Activated naive CD4-positive, alpha-beta T cell treated with anti-CD3 and anti-CD28 coated beads, Interleukin-2, amount 10 ng/mL, durations not matched to agents 7 days and 5 days (primary cell): ENCODE measurements around the gene NFAM1.
A peak's percentile ranks its signal among the peaks of the same experiment; 100 is the strongest.

Experiments used
- CTCF ChIA-PET: fragments of 350-600 bp; sonication (Branson Sonifier 250); formaldehyde crosslinking; loops from one replicate; lab custom pipeline; 2021; ENCODE audit warnings: antibody characterized with exemption; lab: Charles Lee
- DNase-seq: peaks from one replicate; pipeline ENCODE4 v3.0.0-alpha.2; 2020
- H3K27ac Mint-ChIP-seq: one replicate; pipeline ENCODE4 v1.8.0; 2021; ENCODE audit warnings: mild to moderate bottlenecking, moderate library complexity, mixed read lengths
- H3K27me3 Mint-ChIP-seq: one replicate; pipeline ENCODE4 v1.8.0; 2021; ENCODE audit warnings: mild to moderate bottlenecking, mixed read lengths
- H3K36me3 Mint-ChIP-seq: one replicate; pipeline ENCODE4 v1.8.0; 2021; ENCODE audit warnings: mixed read lengths
- H3K4me1 Mint-ChIP-seq: one replicate; pipeline ENCODE4 v1.8.0; 2021; ENCODE audit warnings: mixed read lengths
- H3K4me3 Mint-ChIP-seq: one replicate; pipeline ENCODE4 v1.8.0; 2021; ENCODE audit warnings: mild to moderate bottlenecking, moderate library complexity, mixed read lengths
- H3K9me3 Mint-ChIP-seq: one replicate; pipeline ENCODE4 v1.8.0; 2021; ENCODE audit warnings: mixed read lengths

The NFAM1 gene

GRCh38 chr22:42450862-42451261 lies 18.7 kb upstream of the NFAM1 start:
- Mint-ChIP-seq H3K4me1 (no peaks in the 10 kb centered on the region), H3K4me3 (no peak overlapping the region), H3K27me3 (peaks cover 40% of the 10 kb centered on the region), H3K9me3 (no peaks in the 10 kb centered on the region), H3K27ac (no peak overlapping the region), H3K36me3 (no peaks in the 10 kb centered on the region)
- DNase-seq = no peak
- CTCF ChIA-PET = no interaction called here

- CTCF ChIA-PET = interaction anchor here (0.7 kb wide), 1 partner anchor 142 kb away, joined by 3 read pairs; no protein-coding TSS in a partner anchor
- Mint-ChIP-seq H3K27ac (no peak overlapping the region), H3K4me3 (no peak overlapping the region), H3K4me1 (peaks cover 22% of the 10 kb centered on the region), H3K27me3 (peaks cover 48% of the 10 kb centered on the region), H3K36me3 (no peaks in the 10 kb centered on the region), H3K9me3 (no peaks in the 10 kb centered on the region)
- no peak for DNase-seq
Measured at GRCh38 chr22:42446151-42446550, 13.9 kb upstream of the NFAM1 start.

- H3K36me3 Mint-ChIP-seq = no peaks in the 10 kb centered on the region
- H3K27ac Mint-ChIP-seq = peak overlapping the region; percentile 90
- peaks cover 45% of the 10 kb centered on the region for H3K27me3 Mint-ChIP-seq
- H3K4me1 Mint-ChIP-seq = peaks cover 30% of the 10 kb centered on the region
- DNase-seq = peak; percentile 90
- CTCF ChIA-PET = interaction anchor here (0.7 to 2.1 kb wide), 27 partner anchors 8 to 519 kb away, joined by 3 to 14 read pairs (median 4); partner anchors contain the start of genes NDUFA6 and POLDIP3
- no peaks in the 10 kb centered on the region for H3K9me3 Mint-ChIP-seq
- H3K4me3 Mint-ChIP-seq = peak overlapping the region; percentile 63
Measured at GRCh38 chr22:42444077-42444904, 12.1 kb upstream of the NFAM1 start.

GRCh38 chr22:42443240-42444076 lies 11.3 kb upstream of the NFAM1 start:
- CTCF ChIA-PET = interaction anchor here (0.7 to 2.1 kb wide), 19 partner anchors 7 to 518 kb away, joined by 3 to 14 read pairs (median 4); partner anchors contain the start of genes NDUFA6 and POLDIP3
- peaks cover 38% of the 10 kb centered on the region for H3K27me3 Mint-ChIP-seq
- peaks cover 35% of the 10 kb centered on the region for H3K4me1 Mint-ChIP-seq
- no peak for DNase-seq
- H3K4me3 Mint-ChIP-seq = peak overlapping the region; percentile 30
- H3K27ac Mint-ChIP-seq = peak overlapping the region; percentile 67
- H3K36me3 Mint-ChIP-seq = no peaks in the 10 kb centered on the region
- no peaks in the 10 kb centered on the region for H3K9me3 Mint-ChIP-seq

- no peak overlapping the region for H3K4me3 Mint-ChIP-seq
- CTCF ChIA-PET = interaction anchor here (0.6 to 2.1 kb wide), 4 partner anchors 14 to 502 kb away, joined by 3 to 7 read pairs (median 4); no protein-coding TSS in a partner anchor
- no peaks in the 10 kb centered on the region for H3K9me3 Mint-ChIP-seq
- DNase-seq = no peak
- peaks cover 38% of the 10 kb centered on the region for H3K27me3 Mint-ChIP-seq
- peaks cover 41% of the 10 kb centered on the region for H3K4me1 Mint-ChIP-seq
- H3K36me3 Mint-ChIP-seq = no peaks in the 10 kb centered on the region
- no peak overlapping the region for H3K27ac Mint-ChIP-seq
Measured at GRCh38 chr22:42442748-42443147, 10.5 kb upstream of the NFAM1 start.

- Mint-ChIP-seq H3K4me3 (no peak overlapping the region), H3K36me3 (no peaks in the 10 kb centered on the region), H3K27me3 (peaks cover 43% of the 10 kb centered on the region), H3K9me3 (no peaks in the 10 kb centered on the region), H3K4me1 (peaks cover 54% of the 10 kb centered on the region), H3K27ac (no peak overlapping the region)
- no peak for DNase-seq
- CTCF ChIA-PET = interaction anchor here (1.4 kb wide), 1 partner anchor 474 kb away, joined by 3 read pairs; no protein-coding TSS in a partner anchor
Measured at GRCh38 chr22:42440728-42441127, 8.5 kb upstream of the NFAM1 start.

- no peak overlapping the region for H3K27ac Mint-ChIP-seq
- H3K36me3 Mint-ChIP-seq = no peaks in the 10 kb centered on the region
- H3K27me3 Mint-ChIP-seq = peaks cover 47% of the 10 kb centered on the region
- CTCF ChIA-PET = interaction anchor here (1.4 to 2.5 kb wide), 3 partner anchors 270 to 474 kb away, joined by 3 to 16 read pairs (median 9); partner anchors contain the start of gene NDUFA6
- DNase-seq = no peak
- H3K4me1 Mint-ChIP-seq = peaks cover 49% of the 10 kb centered on the region
- H3K4me3 Mint-ChIP-seq = peak overlapping the region; percentile 28
- no peaks in the 10 kb centered on the region for H3K9me3 Mint-ChIP-seq
Measured at GRCh38 chr22:42439821-42440674, 7.8 kb upstream of the NFAM1 start.

GRCh38 chr22:42439021-42439567 lies 6.9 kb upstream of the NFAM1 start:
- Mint-ChIP-seq H3K9me3 (no peaks in the 10 kb centered on the region), H3K27me3 (peaks cover 51% of the 10 kb centered on the region), H3K27ac (no peak overlapping the region), H3K4me3 (no peak overlapping the region), H3K4me1 (peaks cover 39% of the 10 kb centered on the region), H3K36me3 (no peaks in the 10 kb centered on the region)
- CTCF ChIA-PET = interaction anchor here (0.9 to 2.5 kb wide), 4 partner anchors 161 to 471 kb away, joined by 3 to 16 read pairs (median 8); partner anchors contain the start of gene NDUFA6
- DNase-seq = no peak

GRCh38 chr22:42438293-42438650 lies 6.1 kb upstream of the NFAM1 start:
- H3K9me3 Mint-ChIP-seq = no peaks in the 10 kb centered on the region
- no peak overlapping the region for H3K27ac Mint-ChIP-seq
- CTCF ChIA-PET = interaction anchor here (0.5 to 2.5 kb wide), 10 partner anchors 35 to 474 kb away, joined by 3 to 16 read pairs (median 4); partner anchors contain the start of genes NDUFA6 and SMDT1
- peak overlapping the region; percentile 72 for H3K4me3 Mint-ChIP-seq
- peaks cover 60% of the 10 kb centered on the region for H3K27me3 Mint-ChIP-seq
- H3K36me3 Mint-ChIP-seq = no peaks in the 10 kb centered on the region
- H3K4me1 Mint-ChIP-seq = peaks cover 33% of the 10 kb centered on the region
- DNase-seq = no peak

GRCh38 chr22:42437488-42438292 lies 5.5 kb upstream of the NFAM1 start:
- CTCF ChIA-PET = interaction anchor here (0.5 to 2.5 kb wide), 10 partner anchors 36 to 473 kb away, joined by 3 to 16 read pairs (median 4); partner anchors contain the start of genes NDUFA6 and SMDT1
- H3K4me1 Mint-ChIP-seq = peaks cover 33% of the 10 kb centered on the region
- peak overlapping the region; percentile 72 for H3K4me3 Mint-ChIP-seq
- H3K27ac Mint-ChIP-seq = peak overlapping the region; percentile 42
- H3K9me3 Mint-ChIP-seq = no peaks in the 10 kb centered on the region
- peak; percentile 89 for DNase-seq
- peaks cover 65% of the 10 kb centered on the region for H3K27me3 Mint-ChIP-seq
- H3K36me3 Mint-ChIP-seq = no peaks in the 10 kb centered on the region

GRCh38 chr22:42436404-42436803 lies 4.2 kb upstream of the NFAM1 start:
- Mint-ChIP-seq H3K4me1 (peaks cover 33% of the 10 kb centered on the region), H3K36me3 (no peaks in the 10 kb centered on the region), H3K4me3 (no peak overlapping the region), H3K27me3 (peaks cover 78% of the 10 kb centered on the region), H3K27ac (no peak overlapping the region), H3K9me3 (no peaks in the 10 kb centered on the region)
- CTCF ChIA-PET = interaction anchor here (0.9 to 2.1 kb wide), 7 partner anchors 8 to 468 kb away, joined by 3 to 10 read pairs (median 4); partner anchors contain the start of gene NDUFA6
- no peak for DNase-seq

GRCh38 chr22:42434748-42435425 lies 2.7 kb upstream of the NFAM1 start:
- H3K4me1 Mint-ChIP-seq = peaks cover 30% of the 10 kb centered on the region
- H3K27ac Mint-ChIP-seq = no peak overlapping the region
- H3K4me3 Mint-ChIP-seq = no peak overlapping the region
- no peaks in the 10 kb centered on the region for H3K36me3 Mint-ChIP-seq
- no peak for DNase-seq
- CTCF ChIA-PET = interaction anchor here (0.7 to 1.2 kb wide), 3 partner anchors 9 to 466 kb away, joined by 3 to 4 read pairs (median 3); no protein-coding TSS in a partner anchor
- peaks cover 82% of the 10 kb centered on the region for H3K27me3 Mint-ChIP-seq
- no peaks in the 10 kb centered on the region for H3K9me3 Mint-ChIP-seq
